Hepatocyte (in vitro differentiated cells): Measurements from ENCODE around the gene ADGRF3.

Source experiments
- CTCF ChIP-seq: fragments of 200-600 bp; sonication (generic); IDR thresholded peaks from 2 replicates; pipeline ENCODE4 v1.5.1; 2016; ENCODE audit warnings: antibody characterized with exemption, mild to moderate bottlenecking; ENCODE audit not compliant: poor library complexity
- EZH2 ChIP-seq: fragments of 200-600 bp; sonication (generic); IDR thresholded peaks from 2 replicates; pipeline ENCODE4 v1.6.1; 2016; ENCODE audit warnings: antibody characterized with exemption, mild to moderate bottlenecking, borderline replicate concordance
- EZH2phosphoT487 ChIP-seq: fragments of 200-600 bp; sonication (generic); IDR thresholded peaks from one replicate; pipeline ENCODE4 v1.6.1; 2018; ENCODE audit warnings: antibody characterized with exemption, mild to moderate bottlenecking, low read depth, moderate library complexity; ENCODE audit not compliant: unreplicated experiment, severe bottlenecking

- TF ChIP-seq CTCF (no peak), EZH2phosphoT487 (no peak), EZH2 (no peak)
Observed at GRCh38 chr2:26335231-26335630, 11.4 kb downstream of the ADGRF3 start.
